KOPT-K1 (cell line): ENCODE data around the gene ZHX3.

Experiments
- H3K27ac ChIP-seq: fragments of 200-600 bp; sonication (generic); 2 replicates; pipeline ENCODE4 v1.5.1; 2016; ENCODE audit warnings: antibody characterized with exemption, mild to moderate bottlenecking, low read depth, low read length; ENCODE audit not compliant: poor library complexity, severe bottlenecking
- H3K36me3 ChIP-seq: fragments of 200-600 bp; sonication (generic); 2 replicates; pipeline ENCODE4 v1.5.1; 2017; ENCODE audit warnings: antibody characterized with exemption, mild to moderate bottlenecking, low read length, moderate library complexity; ENCODE audit not compliant: insufficient read depth
- H3K9me3 ChIP-seq: fragments of 200-600 bp; sonication (generic); 2 replicates; pipeline ENCODE4 v1.5.1; 2017; ENCODE audit warnings: antibody characterized with exemption, low read length, mild to moderate bottlenecking; ENCODE audit not compliant: insufficient read depth, poor library complexity, severe bottlenecking

The ZHX3 gene

GRCh38 chr20:41300886-41301285 is 16.6 kb downstream of the ZHX3 start:
- Histone ChIP-seq H3K9me3 (no peaks in the 10 kb centered on the region), H3K27ac (no peak overlapping the region), H3K36me3 (no peaks in the 10 kb centered on the region)

GRCh38 chr20:41300383-41300782 is 17.1 kb downstream of the ZHX3 start:
- H3K9me3 ChIP-seq, result no peaks in the 10 kb centered on the region
- H3K36me3 ChIP-seq, result no peaks in the 10 kb centered on the region
- H3K27ac ChIP-seq, result no peak overlapping the region

GRCh38 chr20:41299899-41300298 is 17.6 kb downstream of the ZHX3 start:
- Histone ChIP-seq H3K9me3 (no peaks in the 10 kb centered on the region), H3K36me3 (no peaks in the 10 kb centered on the region), H3K27ac (no peak overlapping the region)

- Histone ChIP-seq H3K36me3 (no peaks in the 10 kb centered on the region), H3K9me3 (no peaks in the 10 kb centered on the region), H3K27ac (no peak overlapping the region)
Measured at GRCh38 chr20:41293269-41294037, 24.1 kb downstream of the ZHX3 start.

- Histone ChIP-seq H3K9me3 (peaks cover 15% of the 10 kb centered on the region), H3K36me3 (no peaks in the 10 kb centered on the region), H3K27ac (no peak overlapping the region)
Measured at GRCh38 chr20:41290804-41291389, 26.6 kb downstream of the ZHX3 start.

- peaks cover 15% of the 10 kb centered on the region for H3K9me3 ChIP-seq
- H3K27ac ChIP-seq, result no peak overlapping the region
- H3K36me3 ChIP-seq, result no peaks in the 10 kb centered on the region
Measured at GRCh38 chr20:41287327-41287726, 30.2 kb downstream of the ZHX3 start.

GRCh38 chr20:41286240-41286851 is 31.2 kb downstream of the ZHX3 start:
- H3K36me3 ChIP-seq, result no peaks in the 10 kb centered on the region
- H3K27ac ChIP-seq, result no peak overlapping the region
- H3K9me3 ChIP-seq, result peaks cover 15% of the 10 kb centered on the region

- Histone ChIP-seq H3K36me3 (no peaks in the 10 kb centered on the region), H3K27ac (no peak overlapping the region)
Measured at GRCh38 chr20:41279546-41280225, 37.8 kb downstream of the ZHX3 start.

GRCh38 chr20:41278936-41279335 is 38.6 kb downstream of the ZHX3 start:
- no peak overlapping the region for H3K27ac ChIP-seq
- H3K36me3 ChIP-seq, result no peaks in the 10 kb centered on the region

More at GRCh38 chr20:41279546-41280225, 37.8 kb downstream of the ZHX3 start:
- no peaks in the 10 kb centered on the region for H3K9me3 ChIP-seq

GRCh38 chr20:41277049-41277448 is 40.5 kb downstream of the ZHX3 start:
- Histone ChIP-seq H3K27ac (no peak overlapping the region), H3K9me3 (no peaks in the 10 kb centered on the region), H3K36me3 (no peaks in the 10 kb centered on the region)

More at GRCh38 chr20:41278936-41279335, 38.6 kb downstream of the ZHX3 start:
- no peaks in the 10 kb centered on the region for H3K9me3 ChIP-seq

- no peaks in the 10 kb centered on the region for H3K36me3 ChIP-seq
- no peaks in the 10 kb centered on the region for H3K9me3 ChIP-seq
- H3K27ac ChIP-seq, result no peak overlapping the region
Measured at GRCh38 chr20:41276317-41276751, 41.2 kb downstream of the ZHX3 start.

- Histone ChIP-seq H3K27ac (no peak overlapping the region), H3K36me3 (no peaks in the 10 kb centered on the region), H3K9me3 (no peaks in the 10 kb centered on the region)
Measured at GRCh38 chr20:41275301-41275731, 42.2 kb downstream of the ZHX3 start.

- no peaks in the 10 kb centered on the region for H3K36me3 ChIP-seq
- no peak overlapping the region for H3K27ac ChIP-seq
- H3K9me3 ChIP-seq, result no peaks in the 10 kb centered on the region
Measured at GRCh38 chr20:41274152-41274551, 43.4 kb downstream of the ZHX3 start.

GRCh38 chr20:41273445-41273844 is 44.1 kb downstream of the ZHX3 start:
- Histone ChIP-seq H3K9me3 (no peaks in the 10 kb centered on the region), H3K27ac (no peak overlapping the region), H3K36me3 (no peaks in the 10 kb centered on the region)

- H3K9me3 ChIP-seq, result no peaks in the 10 kb centered on the region
- H3K36me3 ChIP-seq, result no peaks in the 10 kb centered on the region
- H3K27ac ChIP-seq, result no peak overlapping the region
Measured at GRCh38 chr20:41272339-41272738, 45.2 kb downstream of the ZHX3 start.
